HG03342 (cell line): Measurements from ENCODE around the gene GFOD2.
"Not testable (repeated sequence)": the region's sequence is repeated elsewhere in the genome, so short reads cannot be mapped to it uniquely, and the experiment has no call there.

Experiments used
- ATAC-seq: cut with Tn5 transposase; IDR thresholded peaks from one replicate; pipeline ENCODE4 v1.9.1; 2021; ENCODE audit warnings: mild to moderate bottlenecking, moderate library complexity; ENCODE audit not compliant: unreplicated experiment

GFOD2 gene

GRCh38 chr16:67707210-67707609 is 11.9 kb downstream of the GFOD2 start:
- ATAC-seq, result no peak

- ATAC-seq, result no peak
Measured at GRCh38 chr16:67704110-67704509, 15.0 kb downstream of the GFOD2 start.

- no peak for ATAC-seq
Measured at GRCh38 chr16:67703626-67704025, 15.5 kb downstream of the GFOD2 start.

- ATAC-seq, result no peak
Measured at GRCh38 chr16:67702130-67702529, 17.0 kb downstream of the GFOD2 start.

GRCh38 chr16:67701420-67701819 is 17.7 kb downstream of the GFOD2 start:
- ATAC-seq, result no peak

GRCh38 chr16:67699265-67699664 is 19.9 kb downstream of the GFOD2 start:
- no peak for ATAC-seq

GRCh38 chr16:67697422-67698185 is 21.5 kb downstream of the GFOD2 start:
- no peak for ATAC-seq

GRCh38 chr16:67694611-67695010 is 24.5 kb downstream of the GFOD2 start:
- ATAC-seq, result no peak

GRCh38 chr16:67693517-67694285 is 25.4 kb downstream of the GFOD2 start:
- ATAC-seq, result not testable (repeated sequence)

GRCh38 chr16:67685388-67686112 is 33.6 kb downstream of the GFOD2 start:
- no peak for ATAC-seq

- no peak for ATAC-seq
Measured at GRCh38 chr16:67683767-67684166, 35.3 kb downstream of the GFOD2 start.

- no peak for ATAC-seq
Measured at GRCh38 chr16:67679935-67680897, 38.9 kb downstream of the GFOD2 start.

- ATAC-seq, result no peak
Measured at GRCh38 chr16:67678354-67679023, 40.6 kb downstream of the GFOD2 start.

- no peak for ATAC-seq
Measured at GRCh38 chr16:67677712-67678111, 41.4 kb downstream of the GFOD2 start.

- ATAC-seq, result no peak
Measured at GRCh38 chr16:67676939-67677338, 42.2 kb downstream of the GFOD2 start.

- ATAC-seq, result no peak
Measured at GRCh38 chr16:67676516-67676915, 42.6 kb downstream of the GFOD2 start.

- no peak for ATAC-seq
Measured at GRCh38 chr16:67675999-67676398, 43.1 kb downstream of the GFOD2 start.

GRCh38 chr16:67675579-67675935 is 43.6 kb downstream of the GFOD2 start:
- ATAC-seq, result no peak

GRCh38 chr16:67674851-67675578 is 44.1 kb downstream of the GFOD2 start:
- no peak for ATAC-seq
